ENCODE results near the gene GPS1. TPM values are rescaled to one million over a fixed set of nuclear protein-coding genes. Genes with fewer than 3 reads are reported as not detected.

The GPS1 gene
- total and polyA plus RNA-seq, 2 of the 4 experiments (the other 2 are of a cell fraction) = 157 to 181 TPM

GRCh38 chr17:82049521-82049971 lies 2.2 kb upstream of the GPS1 start:
- Histone ChIP-seq H3K4me2 (ENCODE audit: low read depth, low read length) (no peak overlapping the region), H3K9ac (ENCODE audit: low read depth, low read length) (no peak overlapping the region), H3K14ac (replicated peaks; ENCODE audit: low read depth, low read length) (no peak overlapping the region), H3K4me3 (ENCODE audit: insufficient read depth, low read depth, low read length) (no peak overlapping the region), H3K4ac (ENCODE audit: low read depth, low read length) (no peak overlapping the region), H2AK5ac (ENCODE audit: low read depth, low read length) (no peak overlapping the region), H4K91ac (ENCODE audit: insufficient read depth, low read depth, low read length) (no peak overlapping the region), H3K27me3 (ENCODE audit: control insufficient read depth, insufficient read depth, low read length) (no peaks in the 10 kb centered on the region), H4K5ac (ENCODE audit: low read depth, low read length) (no peak overlapping the region), H2AFZ (replicated peaks; ENCODE audit: low read length, poor library complexity) (no peak overlapping the region), H4K8ac (ENCODE audit: low read depth in 2 of 2, low read length in 2 of 2) (no peak overlapping the region), H4K20me1 (ENCODE audit: insufficient read depth, low read length) (peaks cover 7% of the 10 kb centered on the region), H2BK15ac (ENCODE audit: low read depth, low read length) (no peak overlapping the region), H3K36me3 (ENCODE audit: control insufficient read depth, insufficient read depth, low read length) (peaks cover 39% of the 10 kb centered on the region), H3K56ac (ENCODE audit: extremely low read depth, insufficient read depth, low read length) (no peak overlapping the region), H3K9me3 (ENCODE audit: control insufficient read depth, insufficient read depth, low read length) (no peaks in the 10 kb centered on the region), H2BK120ac (ENCODE audit: low read depth, low read length) (no peak overlapping the region), H3K23ac (ENCODE audit: low read depth, low read length) (no peak overlapping the region), H3K27ac (ENCODE audit: insufficient read depth, low read length) (no peak overlapping the region), H3K4me1 (ENCODE audit: control insufficient read depth, insufficient read depth, low read length) (peaks cover 18% of the 10 kb centered on the region), H2AK9ac (replicated peaks; ENCODE audit: low read depth, low read length, poor library complexity) (no peak overlapping the region), H3K79me1 (ENCODE audit: low read depth in 1 of 2, low read length in 2 of 2) (peaks cover 10 to 37% of the 10 kb centered on the region in 2 experiments), H2BK20ac (ENCODE audit: low read depth, low read length) (no peak overlapping the region), H3K9me1 (ENCODE audit: insufficient read depth, low read length) (peaks cover 7% of the 10 kb centered on the region), H3K18ac (ENCODE audit: low read depth, low read length) (no peak overlapping the region), H2BK5ac (ENCODE audit: low read depth, low read length, poor library complexity, severe bottlenecking) (no peak overlapping the region)
- BruUV-seq (replicated peaks) = no TSS peak
- WGBS, 2 experiments (ENCODE audit: extremely low coverage in 2 of 2, insufficient read length in 1 of 2) = 100% methylated on average over 3 of the region's 16 CpGs; no CpG with 5 or more reads in 1 of the 2 experiments
- no peak for TF ChIP-seq BHLHE40 (IDR thresholded peaks at IDR 0.05; ENCODE audit: low read depth, low read length)
- no peak for TF ChIP-seq RCOR1 (IDR thresholded peaks at IDR 0.05; ENCODE audit: insufficient replicate concordance, low read length)
- TF ChIP-seq RFX5 (IDR thresholded peaks at IDR 0.05; ENCODE audit: low read depth, low read length) = no peak
- no peak for TF ChIP-seq USF2 (IDR thresholded peaks at IDR 0.05; ENCODE audit: low read depth, low read length)
- TF ChIP-seq MAFK (IDR thresholded peaks at IDR 0.05; ENCODE audit: low read depth, low read length) = no peak
- TF ChIP-seq POLR2A (IDR thresholded peaks at IDR 0.05; ENCODE audit: low read depth, low read length) = no peak
- TF ChIP-seq MAZ (IDR thresholded peaks at IDR 0.05; ENCODE audit: borderline replicate concordance, low read depth, low read length) = no peak
- TF ChIP-seq NFE2L2 (IDR thresholded peaks at IDR 0.05; ENCODE audit: low read depth, low read length) = no peak
- TF ChIP-seq MXI1 (IDR thresholded peaks at IDR 0.05; ENCODE audit: borderline replicate concordance, low read depth, low read length) = no peak
- TF ChIP-seq SMC3 (IDR thresholded peaks at IDR 0.05; ENCODE audit: low read depth, low read length) = no peak
- TF ChIP-seq CEBPB (IDR thresholded peaks at IDR 0.05; ENCODE audit: low read depth, low read length) = no peak
- dilution Hi-C loops (cut with HindIII; ENCODE audit: low sequenced_read_pairs, unreplicated experiment) = no loop called here
- CTCF ChIA-PET = no interaction called here
- in situ Hi-C loops (cut with MboI; ENCODE audit: low sequenced_read_pairs) = no loop called here
- intact Hi-C loops (cut with micrococcal nuclease) = no loop called here
- ATAC-seq (ENCODE audit: low read depth) (no peak), DNase-seq (no peak)
- POLR2A ChIA-PET (ENCODE audit: unreplicated experiment) = no interaction called here

All from IMR-90 (cell line).